Cardiac fibroblast (primary cell): ENCODE data around the gene NOP56.

Experiments used
- DNase-seq, 2 donors: peaks; one replicate each; pipeline versions ENCODE4 v3.0.0 to v3.0.0-alpha.2; 2010; ENCODE audit warnings: low read depth in 2 of 2
- H3K4me3 ChIP-seq, 2 donors: replicated peaks in 1 of 2; 1 replicate in 1 of 2; 2 replicates in 1 of 2; pipeline ENCODE4 v1.5.1; 2011; ENCODE audit warnings: low read depth in 2 of 2, low read length in 2 of 2, mild to moderate bottlenecking in 2 of 2, moderate library complexity in 1 of 2
- CTCF ChIP-seq: IDR thresholded peaks from one replicate; pipeline ENCODE4 v1.5.1; 2011; ENCODE audit warnings: low read depth, mild to moderate bottlenecking, low read length, inconsistent platforms

Gene NOP56

GRCh38 chr20:2610941-2611720 is 41.3 kb upstream of the NOP56 start:
- no peak for DNase-seq

GRCh38 chr20:2612073-2612472 is 40.4 kb upstream of the NOP56 start:
- no peak for TF ChIP-seq CTCF
- no peak for DNase-seq
- H3K4me3 ChIP-seq: no peak overlapping the region

More at GRCh38 chr20:2610941-2611720, 41.3 kb upstream of the NOP56 start:
- no peak for TF ChIP-seq CTCF
- no peak overlapping the region for H3K4me3 ChIP-seq

- no peak for DNase-seq
- no peak overlapping the region for H3K4me3 ChIP-seq
- TF ChIP-seq CTCF: no peak
These were observed 35.8 kb upstream of the NOP56 start for GRCh38 chr20:2616634-2617033.

GRCh38 chr20:2617099-2617714 is 35.2 kb upstream of the NOP56 start:
- no peak for DNase-seq
- H3K4me3 ChIP-seq: no peak overlapping the region
- TF ChIP-seq CTCF: no peak

GRCh38 chr20:2618815-2619214 is 33.6 kb upstream of the NOP56 start:
- no peak overlapping the region for H3K4me3 ChIP-seq
- DNase-seq: no peak
- no peak for TF ChIP-seq CTCF

- DNase-seq: no peak
- TF ChIP-seq CTCF: no peak
- H3K4me3 ChIP-seq: no peak overlapping the region
These were observed 33.1 kb upstream of the NOP56 start for GRCh38 chr20:2619337-2619736.
